ENCODE data around the gene BEAN1.

GRCh38 chr16:66387817-66388332, 39.2 kb upstream of the BEAN1 start:
- TF ChIP-seq, protein P1, sequence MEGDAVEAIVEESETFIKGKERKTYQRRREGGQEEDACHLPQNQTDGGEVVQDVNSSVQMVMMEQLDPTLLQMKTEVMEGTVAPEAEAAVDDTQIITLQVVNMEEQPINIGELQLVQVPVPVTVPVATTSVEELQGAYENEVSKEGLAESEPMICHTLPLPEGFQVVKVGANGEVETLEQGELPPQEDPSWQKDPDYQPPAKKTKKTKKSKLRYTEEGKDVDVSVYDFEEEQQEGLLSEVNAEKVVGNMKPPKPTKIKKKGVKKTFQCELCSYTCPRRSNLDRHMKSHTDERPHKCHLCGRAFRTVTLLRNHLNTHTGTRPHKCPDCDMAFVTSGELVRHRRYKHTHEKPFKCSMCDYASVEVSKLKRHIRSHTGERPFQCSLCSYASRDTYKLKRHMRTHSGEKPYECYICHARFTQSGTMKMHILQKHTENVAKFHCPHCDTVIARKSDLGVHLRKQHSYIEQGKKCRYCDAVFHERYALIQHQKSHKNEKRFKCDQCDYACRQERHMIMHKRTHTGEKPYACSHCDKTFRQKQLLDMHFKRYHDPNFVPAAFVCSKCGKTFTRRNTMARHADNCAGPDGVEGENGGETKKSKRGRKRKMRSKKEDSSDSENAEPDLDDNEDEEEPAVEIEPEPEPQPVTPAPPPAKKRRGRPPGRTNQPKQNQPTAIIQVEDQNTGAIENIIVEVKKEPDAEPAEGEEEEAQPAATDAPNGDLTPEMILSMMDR (IDR thresholded peaks at IDR 0.05; ENCODE audit: poor library complexity, severe bottlenecking) = no peak
- no peak for TF ChIP-seq EZH2 (IDR thresholded peaks at IDR 0.05; ENCODE audit: borderline replicate concordance, insufficient read depth, low read length, poor library complexity, severe bottlenecking)
